ENCODE data around the gene RPL35.

DNA sequence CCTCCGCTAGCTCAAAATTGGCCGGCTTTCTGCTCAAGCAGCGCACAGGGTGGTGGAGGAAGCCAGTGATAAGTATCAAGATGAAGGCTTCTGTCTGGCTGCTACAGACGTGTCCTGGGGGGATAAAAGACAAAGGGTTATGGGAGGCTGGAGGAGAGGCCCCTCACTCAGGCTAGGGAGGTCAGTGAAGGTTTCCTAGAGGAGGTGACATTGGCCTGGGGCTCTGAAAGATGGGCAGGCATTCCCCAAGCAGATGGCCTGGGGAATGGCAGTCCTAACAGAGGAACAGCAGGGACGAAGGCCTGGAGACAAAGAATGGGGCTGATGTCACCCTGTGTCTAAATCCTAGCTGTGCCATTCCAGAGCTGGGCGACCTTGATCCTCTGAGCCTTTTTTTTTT is 52.5 kb downstream of the RPL35 start:
- TF ChIP-seq, protein P1, sequence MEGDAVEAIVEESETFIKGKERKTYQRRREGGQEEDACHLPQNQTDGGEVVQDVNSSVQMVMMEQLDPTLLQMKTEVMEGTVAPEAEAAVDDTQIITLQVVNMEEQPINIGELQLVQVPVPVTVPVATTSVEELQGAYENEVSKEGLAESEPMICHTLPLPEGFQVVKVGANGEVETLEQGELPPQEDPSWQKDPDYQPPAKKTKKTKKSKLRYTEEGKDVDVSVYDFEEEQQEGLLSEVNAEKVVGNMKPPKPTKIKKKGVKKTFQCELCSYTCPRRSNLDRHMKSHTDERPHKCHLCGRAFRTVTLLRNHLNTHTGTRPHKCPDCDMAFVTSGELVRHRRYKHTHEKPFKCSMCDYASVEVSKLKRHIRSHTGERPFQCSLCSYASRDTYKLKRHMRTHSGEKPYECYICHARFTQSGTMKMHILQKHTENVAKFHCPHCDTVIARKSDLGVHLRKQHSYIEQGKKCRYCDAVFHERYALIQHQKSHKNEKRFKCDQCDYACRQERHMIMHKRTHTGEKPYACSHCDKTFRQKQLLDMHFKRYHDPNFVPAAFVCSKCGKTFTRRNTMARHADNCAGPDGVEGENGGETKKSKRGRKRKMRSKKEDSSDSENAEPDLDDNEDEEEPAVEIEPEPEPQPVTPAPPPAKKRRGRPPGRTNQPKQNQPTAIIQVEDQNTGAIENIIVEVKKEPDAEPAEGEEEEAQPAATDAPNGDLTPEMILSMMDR (IDR thresholded peaks at IDR 0.05), result no peak
- TF ChIP-seq POLR2A (IDR thresholded peaks at IDR 0.05), result no peak
